Activated CD8-positive, alpha-beta T cell treated with anti-CD3 and anti-CD28 coated beads for 36 hours (primary cell): ENCODE measurements around the gene PTK6. TPM values are rescaled to one million over a fixed set of nuclear protein-coding genes. Genes with fewer than 3 reads are reported as not detected.

ENCODE experiments used
- ATAC-seq: fragments of 200-7000 bp; cut with Tn5 transposase; one replicate; pipeline ENCODE4 v1.10.0; 2021; ENCODE audit warnings: mild to moderate bottlenecking, moderate library complexity
- CTCF ChIA-PET: fragments of 350-600 bp; sonication (Branson Sonifier 250); formaldehyde crosslinking; loops from one replicate; lab custom pipeline; 2021; ENCODE audit warnings: antibody characterized with exemption; lab: Charles Lee
- POLR2A ChIA-PET: fragments of 350-600 bp; sonication (Branson Sonifier 250); formaldehyde crosslinking; loops from one replicate; lab custom pipeline; 2021; ENCODE audit warnings: antibody characterized with exemption; lab: Charles Lee
- DNase-seq: peaks from one replicate; pipeline ENCODE4 v3.0.0-alpha.2; 2020
- H3K27ac Mint-ChIP-seq: one replicate; pipeline ENCODE4 v1.8.0; 2021; ENCODE audit warnings: mild to moderate bottlenecking, mixed read lengths
- H3K27me3 Mint-ChIP-seq: one replicate; pipeline ENCODE4 v1.8.0; 2021; ENCODE audit warnings: mixed read lengths
- H3K36me3 Mint-ChIP-seq: one replicate; pipeline ENCODE4 v1.8.0; 2021; ENCODE audit warnings: low read depth, mixed read lengths
- H3K4me1 Mint-ChIP-seq: one replicate; pipeline ENCODE4 v1.8.0; 2021; ENCODE audit warnings: low read depth, mixed read lengths
- H3K4me3 Mint-ChIP-seq: one replicate; pipeline ENCODE4 v1.8.0; 2021; ENCODE audit warnings: mild to moderate bottlenecking, moderate library complexity, mixed read lengths
- H3K9me3 Mint-ChIP-seq: one replicate; pipeline ENCODE4 v1.8.0; 2021; ENCODE audit warnings: mixed read lengths
- CTCF ChIP-seq: fragments of 200-600 bp; IDR thresholded peaks from one replicate; pipeline ENCODE4 v1.8.0; 2022; ENCODE audit warnings: antibody characterized with exemption, mild to moderate bottlenecking
- intact Hi-C: fragments of 100-400 bp; cut with micrococcal nuclease; formaldehyde crosslinking; loops from one replicate; pipeline ENCODE4 v1.10.0; 2022
- total RNA-seq, 2 experiments: library from RNA; stranded (reverse); gene quantifications; one replicate each; pipeline ENCODE4 v1.2.3, GENCODE V29; 2021

PTK6 gene
- total RNA-seq, 2 experiments from 2014 or later, result 0.18 TPM; not detected in 1

- Mint-ChIP-seq H3K27ac (no peak overlapping the region), H3K36me3 (no peaks in the 10 kb centered on the region), H3K4me3 (no peak overlapping the region), H3K4me1 (no peaks in the 10 kb centered on the region), H3K9me3 (no peaks in the 10 kb centered on the region), H3K27me3 (peaks cover 12% of the 10 kb centered on the region)
- ATAC-seq, result no peak
- POLR2A ChIA-PET, result no interaction called here
- intact Hi-C loops, result no loop called here
- TF ChIP-seq CTCF, result no peak
- CTCF ChIA-PET, result interaction anchor here (1.0 to 2.3 kb wide), 9 partner anchors 10 to 479 kb away, joined by 3 to 22 read pairs (median 3); partner anchors contain the start of gene PPDPF
- no peak for DNase-seq
Measured at GRCh38 chr20:63495167-63495720, 41.9 kb downstream of the PTK6 start.

- intact Hi-C loops, result no loop called here
- Mint-ChIP-seq H3K27ac (no peak overlapping the region), H3K4me3 (no peak overlapping the region), H3K27me3 (peaks cover 14% of the 10 kb centered on the region), H3K9me3 (no peaks in the 10 kb centered on the region), H3K4me1 (no peaks in the 10 kb centered on the region), H3K36me3 (no peaks in the 10 kb centered on the region)
- no peak for DNase-seq
- POLR2A ChIA-PET, result no interaction called here
- TF ChIP-seq CTCF, result no peak
- CTCF ChIA-PET, result interaction anchor here (1.0 to 1.1 kb wide), 2 partner anchors 43 to 113 kb away, joined by 3 read pairs; partner anchors contain the start of gene PTK6
- no peak for ATAC-seq
Measured at GRCh38 chr20:63494420-63495166, 42.6 kb downstream of the PTK6 start.

DNA sequence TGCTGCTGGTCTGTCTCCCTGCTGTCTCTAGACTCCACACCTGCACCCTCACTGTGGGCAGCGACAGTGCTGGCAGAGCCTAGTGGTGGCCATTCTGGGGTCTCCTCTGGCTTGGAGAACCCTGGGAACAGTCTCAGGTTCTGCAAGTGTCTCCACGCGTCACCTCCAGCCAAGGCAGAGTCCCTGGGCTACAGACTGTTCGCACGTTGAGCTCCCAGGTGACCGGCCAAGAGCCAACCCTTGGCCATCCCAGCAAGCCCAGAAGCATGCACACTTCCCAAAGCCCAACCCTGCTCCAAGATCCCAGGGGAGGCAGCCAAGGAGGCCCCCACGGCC, 43.1 kb downstream of the PTK6 start:
- Mint-ChIP-seq H3K36me3 (no peaks in the 10 kb centered on the region), H3K27ac (no peak overlapping the region), H3K27me3 (peaks cover 18% of the 10 kb centered on the region), H3K4me3 (no peak overlapping the region), H3K9me3 (no peaks in the 10 kb centered on the region), H3K4me1 (no peaks in the 10 kb centered on the region)
- POLR2A ChIA-PET, result no interaction called here
- intact Hi-C loops, result no loop called here
- no peak for TF ChIP-seq CTCF
- ATAC-seq (no peak), DNase-seq (no peak)
- CTCF ChIA-PET, result interaction anchor here (1.1 kb wide), 1 partner anchor 43 kb away, joined by 3 read pairs; the partner anchor contains the start of gene PTK6

DNA sequence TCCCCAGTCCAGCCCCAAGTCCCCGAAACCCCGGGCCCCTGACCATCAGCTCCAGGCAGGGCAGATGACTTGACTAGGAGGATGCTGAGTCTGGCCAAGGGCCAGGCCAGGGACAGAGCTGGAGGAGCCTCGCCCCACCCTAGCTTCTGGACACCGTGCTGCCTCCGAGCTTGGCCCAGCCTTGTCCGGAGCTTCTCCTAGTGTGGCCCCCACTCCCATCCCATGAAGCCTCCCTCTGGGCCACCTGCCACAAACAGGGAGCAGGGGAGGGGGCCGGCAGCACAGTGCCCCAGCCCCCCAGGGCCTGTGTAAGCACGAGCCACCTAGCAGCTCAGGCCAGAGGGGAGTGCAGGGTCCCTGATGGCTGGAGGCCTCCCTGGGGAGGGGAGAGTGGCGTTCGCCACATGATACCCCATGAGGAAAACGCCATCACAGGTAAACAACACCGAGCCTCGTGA, 43.6 kb downstream of the PTK6 start:
- no peak overlapping the region for H3K4me3 Mint-ChIP-seq
- ATAC-seq (no peak), DNase-seq (no peak)
- H3K27me3 Mint-ChIP-seq, result peaks cover 18% of the 10 kb centered on the region
- no peak overlapping the region for H3K27ac Mint-ChIP-seq
- no peaks in the 10 kb centered on the region for H3K9me3 Mint-ChIP-seq
- intact Hi-C loops, result no loop called here
- no peaks in the 10 kb centered on the region for H3K36me3 Mint-ChIP-seq
- H3K4me1 Mint-ChIP-seq, result no peaks in the 10 kb centered on the region
- ChIA-PET POLR2A (interaction anchor here (1.0 kb wide), 1 partner anchor 28 kb away, joined by 3 read pairs; no protein-coding TSS in a partner anchor), CTCF (interaction anchor here (1.1 kb wide), 1 partner anchor 44 kb away, joined by 3 read pairs; the partner anchor contains the start of gene PTK6)
- TF ChIP-seq CTCF, result no peak

- POLR2A ChIA-PET, result interaction anchor here (1.0 kb wide), 1 partner anchor 28 kb away, joined by 3 read pairs; no protein-coding TSS in a partner anchor
- H3K36me3 Mint-ChIP-seq, result no peaks in the 10 kb centered on the region
- H3K27ac Mint-ChIP-seq, result no peak overlapping the region
- intact Hi-C loops, result no loop called here
- H3K4me1 Mint-ChIP-seq, result no peaks in the 10 kb centered on the region
- no peak for TF ChIP-seq CTCF
- peaks cover 18% of the 10 kb centered on the region for H3K27me3 Mint-ChIP-seq
- CTCF ChIA-PET, result no interaction called here
- no peak for ATAC-seq
- no peak overlapping the region for H3K4me3 Mint-ChIP-seq
- no peaks in the 10 kb centered on the region for H3K9me3 Mint-ChIP-seq
- no peak for DNase-seq
Measured at GRCh38 chr20:63492982-63493381, 44.2 kb downstream of the PTK6 start.
